SH-SY5Y (cell line): ENCODE results near the gene CRYBG3.

Source experiments
- GATA2 ChIP-seq: IDR thresholded peaks from 2 replicates; pipeline ENCODE4 v1.6.1; 2011; ENCODE audit warnings: mild to moderate bottlenecking, low read depth, low read length
- GATA3 ChIP-seq: IDR thresholded peaks from 2 replicates; pipeline ENCODE4 v1.6.1; 2011; ENCODE audit warnings: low read depth, mild to moderate bottlenecking, low read length, moderate library complexity

GRCh38 chr3:97979610-97980009 is 157.8 kb downstream of the CRYBG3 start:
- TF ChIP-seq GATA3 (no peak), GATA2 (no peak)
